ENCODE data around the gene ENO2. TPM values are rescaled to one million over a fixed set of nuclear protein-coding genes. Genes with fewer than 3 reads are reported as not detected.
A peak's percentile ranks its signal among the peaks of the same experiment; 100 is the strongest.
"Not testable (repeated sequence)": the region's sequence is repeated elsewhere in the genome, so short reads cannot be mapped to it uniquely, and the experiment has no call there.

ENO2 gene
- polyA plus RNA-seq: 18.6 TPM
- long read RNA-seq, donor 1, partial matches to known transcripts: 7 of 10 reads
- long read RNA-seq, donor 1, other reads (novel, unspliced or antisense): 0 of 10 reads
- long read RNA-seq, donor 2, partial matches to known transcripts: 19 of 21 reads
- long read RNA-seq, donor 2, other reads (novel, unspliced or antisense): 0 of 21 reads
- long read RNA-seq, donor 3: 0 reads
- long read RNA-seq, donor 4: 0 reads
- long read RNA-seq, donor 5, transcript ENO2-201 (12 exons, 2,423 nt): major isoform, 6 of 27 reads
- long read RNA-seq, donor 5, partial matches to known transcripts: 21 of 27 reads
- long read RNA-seq, donor 5, other reads (novel, unspliced or antisense): 0 of 27 reads
- long read RNA-seq, donor 6, transcript ENO2-201 (12 exons, 2,423 nt): major isoform, 6 of 14 reads
- long read RNA-seq, donor 6, partial matches to known transcripts: 7 of 14 reads
- long read RNA-seq, donor 6, other reads (novel, unspliced or antisense): 0 of 14 reads
- long read RNA-seq, donor 7, partial matches to known transcripts: 0 of 4 reads
- long read RNA-seq, donor 7, other reads (novel, unspliced or antisense): 0 of 4 reads
- long read RNA-seq, donor 8, partial matches to known transcripts: 0 of 2 reads
- long read RNA-seq, donor 8, other reads (novel, unspliced or antisense): 0 of 2 reads
- long read RNA-seq, donor 9, partial matches to known transcripts: 0 of 4 reads
- long read RNA-seq, donor 9, other reads (novel, unspliced or antisense): 0 of 4 reads
- long read RNA-seq, donor 10, partial matches to known transcripts: 12 of 14 reads
- long read RNA-seq, donor 10, other reads (novel, unspliced or antisense): 0 of 14 reads
- long read RNA-seq, donor 11, partial matches to known transcripts: 18 of 20 reads
- long read RNA-seq, donor 11, other reads (novel, unspliced or antisense): 0 of 20 reads

GRCh38 chr12:6914246-6914946 lies at the start of gene ENO2:
ENO2 (plus strand) TSS chr12:6914580; CDS start chr12:6915833, 1,253 bp downstream.
- Histone ChIP-seq H3K4me3 (ENCODE audit: low read length) (peak within 1 kb of the TSS; percentile 42), H3K4me1 (ENCODE audit: control insufficient read depth, insufficient read depth, low read length) (peaks cover 12% of the 10 kb centered on the region), H3K27ac (ENCODE audit: low read length) (no peak within 1 kb of the TSS), H3K36me3 (ENCODE audit: control insufficient read depth, insufficient read depth, low read length) (no peaks in the 10 kb centered on the region), H3K9me3 (ENCODE audit: control insufficient read depth, low read depth, low read length) (peaks cover 4% of the 10 kb centered on the region), H3K27me3 (ENCODE audit: control insufficient read depth, insufficient read depth, low read length) (peaks cover 46% of the 10 kb centered on the region)
- WGBS (ENCODE audit: insufficient coverage, low lambda C conversion rate): no CpG with 5 or more reads among the region's 68 CpGs
- DNase-seq: peak; percentile 61 to 77

- not testable (repeated sequence) for H3K27me3 ChIP-seq (ENCODE audit: control insufficient read depth, insufficient read depth, low read length); H3K27ac ChIP-seq (ENCODE audit: low read length); H3K9me3 ChIP-seq (ENCODE audit: control insufficient read depth, low read depth, low read length); H3K4me3 ChIP-seq (ENCODE audit: low read length); DNase-seq
- WGBS (ENCODE audit: insufficient coverage, low lambda C conversion rate): no CpG with 5 or more reads among the region's 5 CpGs
- Histone ChIP-seq H3K4me1 (ENCODE audit: control insufficient read depth, insufficient read depth, low read length) (peaks cover 20% of the 10 kb centered on the region), H3K36me3 (ENCODE audit: control insufficient read depth, insufficient read depth, low read length) (peaks cover 65% of the 10 kb centered on the region)
Measured at GRCh38 chr12:6865307-6865706, 49.1 kb upstream of the ENO2 start.

- peak overlapping the region; percentile 60 for H3K4me3 ChIP-seq (ENCODE audit: low read length)
- peaks cover 65% of the 10 kb centered on the region for H3K36me3 ChIP-seq (ENCODE audit: control insufficient read depth, insufficient read depth, low read length)
- no peaks in the 10 kb centered on the region for H3K27me3 ChIP-seq (ENCODE audit: control insufficient read depth, insufficient read depth, low read length)
- H3K4me1 ChIP-seq (ENCODE audit: control insufficient read depth, insufficient read depth, low read length): peaks cover 27% of the 10 kb centered on the region
- H3K9me3 ChIP-seq (ENCODE audit: control insufficient read depth, low read depth, low read length): no peaks in the 10 kb centered on the region
- no peak for DNase-seq
- no CpG with 5 or more reads among the region's 19 CpGs for WGBS (ENCODE audit: insufficient coverage, low lambda C conversion rate)
- H3K27ac ChIP-seq (ENCODE audit: low read length): no peak overlapping the region
Measured at GRCh38 chr12:6866163-6866919, 48.0 kb upstream of the ENO2 start.

GRCh38 chr12:6866920-6867412 lies 47.4 kb upstream of the ENO2 start:
- H3K4me1 ChIP-seq (ENCODE audit: control insufficient read depth, insufficient read depth, low read length): peaks cover 33% of the 10 kb centered on the region
- H3K4me3 ChIP-seq (ENCODE audit: low read length): peak overlapping the region; percentile 60
- no CpG with 5 or more reads among the region's 33 CpGs for WGBS (ENCODE audit: insufficient coverage, low lambda C conversion rate)
- peak overlapping the region; percentile 65 for H3K27ac ChIP-seq (ENCODE audit: low read length)
- DNase-seq: no peak
- peaks cover 59% of the 10 kb centered on the region for H3K36me3 ChIP-seq (ENCODE audit: control insufficient read depth, insufficient read depth, low read length)
- no peaks in the 10 kb centered on the region for H3K9me3 ChIP-seq (ENCODE audit: control insufficient read depth, low read depth, low read length)
- no peaks in the 10 kb centered on the region for H3K27me3 ChIP-seq (ENCODE audit: control insufficient read depth, insufficient read depth, low read length)

- WGBS (ENCODE audit: insufficient coverage, low lambda C conversion rate): no CpG with 5 or more reads among the region's 86 CpGs
- peak within 1 kb of the TSS; percentile 87 for H3K27ac ChIP-seq (ENCODE audit: low read length)
- H3K4me1 ChIP-seq (ENCODE audit: control insufficient read depth, insufficient read depth, low read length): peaks cover 36% of the 10 kb centered on the region
- no peaks in the 10 kb centered on the region for H3K27me3 ChIP-seq (ENCODE audit: control insufficient read depth, insufficient read depth, low read length)
- H3K9me3 ChIP-seq (ENCODE audit: control insufficient read depth, low read depth, low read length): no peaks in the 10 kb centered on the region
- peaks cover 54% of the 10 kb centered on the region for H3K36me3 ChIP-seq (ENCODE audit: control insufficient read depth, insufficient read depth, low read length)
- peak within 1 kb of the TSS; percentile 86 for H3K4me3 ChIP-seq (ENCODE audit: low read length)
- DNase-seq: peak; percentile 82 to 85
Measured at GRCh38 chr12:6867413-6868210, 46.8 kb upstream of the ENO2 start, which contains the start of gene TPI1. TPI1 (plus strand) TSS chr12:6867531; CDS start chr12:6867567, 36 bp downstream.

- no CpG with 5 or more reads among the region's 22 CpGs for WGBS (ENCODE audit: insufficient coverage, low lambda C conversion rate)
- peak overlapping the region; percentile 87 for H3K27ac ChIP-seq (ENCODE audit: low read length)
- peaks cover 46% of the 10 kb centered on the region for H3K36me3 ChIP-seq (ENCODE audit: control insufficient read depth, insufficient read depth, low read length)
- no peaks in the 10 kb centered on the region for H3K9me3 ChIP-seq (ENCODE audit: control insufficient read depth, low read depth, low read length)
- H3K27me3 ChIP-seq (ENCODE audit: control insufficient read depth, insufficient read depth, low read length): no peaks in the 10 kb centered on the region
- peak overlapping the region; percentile 86 for H3K4me3 ChIP-seq (ENCODE audit: low read length)
- H3K4me1 ChIP-seq (ENCODE audit: control insufficient read depth, insufficient read depth, low read length): peaks cover 36% of the 10 kb centered on the region
- DNase-seq: peak in 1 of 2 donors; percentile 31
Measured at GRCh38 chr12:6868211-6869048, 46.0 kb upstream of the ENO2 start.

- WGBS (ENCODE audit: insufficient coverage, low lambda C conversion rate): 0% methylated on average over 1 of the region's 12 CpGs
- H3K27me3 ChIP-seq (ENCODE audit: control insufficient read depth, insufficient read depth, low read length): no peaks in the 10 kb centered on the region
- H3K27ac ChIP-seq (ENCODE audit: low read length): peak overlapping the region; percentile 87
- peak overlapping the region; percentile 86 for H3K4me3 ChIP-seq (ENCODE audit: low read length)
- H3K9me3 ChIP-seq (ENCODE audit: control insufficient read depth, low read depth, low read length): no peaks in the 10 kb centered on the region
- peaks cover 39% of the 10 kb centered on the region for H3K36me3 ChIP-seq (ENCODE audit: control insufficient read depth, insufficient read depth, low read length)
- peaks cover 36% of the 10 kb centered on the region for H3K4me1 ChIP-seq (ENCODE audit: control insufficient read depth, insufficient read depth, low read length)
- DNase-seq: peak; percentile 81 to 84
Measured at GRCh38 chr12:6869049-6870021, 45.0 kb upstream of the ENO2 start.

GRCh38 chr12:6870304-6870703 lies 44.1 kb upstream of the ENO2 start:
- H3K9me3 ChIP-seq (ENCODE audit: control insufficient read depth, low read depth, low read length); H3K27me3 ChIP-seq (ENCODE audit: control insufficient read depth, insufficient read depth, low read length); H3K27ac ChIP-seq (ENCODE audit: low read length); H3K4me3 ChIP-seq (ENCODE audit: low read length); DNase-seq: not testable (repeated sequence)
- no CpG with 5 or more reads among the region's 4 CpGs for WGBS (ENCODE audit: insufficient coverage, low lambda C conversion rate)
- H3K36me3 ChIP-seq (ENCODE audit: control insufficient read depth, insufficient read depth, low read length): peaks cover 31% of the 10 kb centered on the region
- peaks cover 36% of the 10 kb centered on the region for H3K4me1 ChIP-seq (ENCODE audit: control insufficient read depth, insufficient read depth, low read length)

All from large intestine (tissue), 12 donors.